ENCODE data around the gene STAT4. TPM values are rescaled to one million over a fixed set of nuclear protein-coding genes. Genes with fewer than 3 reads are reported as not detected.

Gene STAT4
- total RNA-seq, 1 donor from 2014 or later = 4.1 TPM

DNA sequence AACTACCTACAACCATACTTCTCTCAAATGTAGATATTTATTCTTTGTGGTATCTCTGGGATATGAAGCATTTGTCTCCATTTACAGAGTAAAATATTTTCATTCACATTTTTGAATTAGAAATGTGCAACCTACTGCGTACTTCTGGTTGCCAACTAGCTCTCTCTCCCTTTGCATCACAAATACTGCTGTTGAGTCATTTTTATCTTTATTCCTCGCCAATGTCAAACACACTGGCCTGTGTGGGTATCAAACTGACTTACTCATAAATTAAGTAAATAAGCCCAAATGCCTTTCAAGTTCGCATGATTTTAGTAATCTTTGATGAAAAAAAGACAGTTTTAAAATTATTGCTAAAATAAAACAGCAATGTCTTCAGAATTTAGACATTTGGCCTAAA, 67.3 kb downstream of the STAT4 start:
- DNase-seq (ENCODE audit: low spot score) = no peak

DNA sequence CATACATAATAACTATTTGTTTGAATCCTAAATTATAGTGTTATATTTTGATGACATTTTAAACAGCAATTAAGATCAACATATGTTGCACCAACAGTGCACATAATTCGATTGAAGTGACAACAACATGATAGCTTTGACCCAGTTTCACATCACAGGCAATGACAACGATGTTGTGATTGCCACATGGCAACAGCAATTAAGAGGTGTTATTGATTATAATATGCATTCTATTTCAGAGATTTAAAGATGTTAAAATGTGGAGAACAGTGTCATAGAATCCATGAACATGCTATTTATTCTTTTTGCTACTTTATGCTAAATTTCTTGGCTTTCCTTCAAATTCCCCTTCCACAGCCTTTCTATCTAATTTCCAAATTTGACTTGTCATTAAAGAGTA, 68.5 kb downstream of the STAT4 start:
- no peak for DNase-seq (ENCODE audit: low spot score)

GRCh38 chr2:191081411-191082155, 69.2 kb downstream of the STAT4 start:
- DNase-seq (ENCODE audit: low spot score) = no peak

- no peak for DNase-seq (ENCODE audit: low spot score)
These were observed 72.5 kb downstream of the STAT4 start for GRCh38 chr2:191078165-191078867.

GRCh38 chr2:191070276-191070675, 80.5 kb downstream of the STAT4 start:
- no peak for DNase-seq (ENCODE audit: low spot score)

- DNase-seq (ENCODE audit: low spot score) = no peak
These were observed 81.2 kb downstream of the STAT4 start for GRCh38 chr2:191069606-191070005.

DNA sequence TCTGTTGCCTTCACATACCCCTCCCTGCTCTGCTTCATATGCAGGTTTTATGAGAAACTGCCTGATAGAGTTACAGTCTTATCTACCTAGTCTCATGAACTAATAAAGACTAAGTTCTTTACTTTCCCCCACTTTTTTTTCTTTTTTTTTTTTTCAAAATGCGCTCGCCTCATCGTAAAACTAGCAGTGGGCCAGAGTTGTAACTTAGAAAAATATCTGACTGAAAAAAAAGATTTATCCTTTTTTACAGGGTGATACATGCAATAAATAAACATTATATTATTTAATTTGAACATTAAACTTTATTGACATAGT, 83.9 kb downstream of the STAT4 start:
- no peak for DNase-seq (ENCODE audit: low spot score)

DNA sequence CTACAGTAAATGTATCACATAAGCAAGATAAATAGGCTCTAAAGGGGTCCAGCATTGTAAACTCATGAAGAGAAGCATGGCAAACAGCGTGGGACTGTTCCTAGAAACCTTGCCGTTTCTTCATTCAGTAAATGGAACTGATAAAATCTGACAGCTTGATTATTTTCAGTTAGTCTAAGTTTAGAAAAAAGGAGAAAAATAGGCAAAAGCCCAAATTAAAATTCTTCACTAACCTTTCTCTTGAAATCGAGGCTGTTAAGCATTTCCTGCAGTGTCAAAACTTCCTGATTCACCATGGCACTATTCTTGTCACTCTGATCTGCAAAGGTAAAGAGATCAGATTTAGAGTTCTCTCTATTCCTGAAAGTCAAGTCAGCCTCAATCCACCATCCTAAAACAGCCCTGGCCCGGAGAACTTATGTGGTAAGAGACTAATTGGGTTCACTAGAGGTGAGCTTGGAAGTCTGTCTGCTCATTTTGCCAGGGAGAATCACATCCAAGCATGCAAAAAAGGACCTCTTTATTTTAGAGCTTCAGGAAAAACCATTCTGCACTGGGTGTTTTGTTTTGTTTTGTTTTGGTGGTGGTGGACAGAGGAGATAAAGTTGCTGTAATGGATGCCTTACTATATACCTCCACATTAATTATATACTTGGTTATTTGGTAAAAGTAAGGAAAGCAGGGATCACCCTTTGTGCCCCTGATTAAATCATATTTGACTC, 84.4 kb downstream of the STAT4 start:
- DNase-seq (ENCODE audit: low spot score) = no peak

GRCh38 chr2:191065785-191066184, 85.0 kb downstream of the STAT4 start:
- no peak for DNase-seq (ENCODE audit: low spot score)

DNA sequence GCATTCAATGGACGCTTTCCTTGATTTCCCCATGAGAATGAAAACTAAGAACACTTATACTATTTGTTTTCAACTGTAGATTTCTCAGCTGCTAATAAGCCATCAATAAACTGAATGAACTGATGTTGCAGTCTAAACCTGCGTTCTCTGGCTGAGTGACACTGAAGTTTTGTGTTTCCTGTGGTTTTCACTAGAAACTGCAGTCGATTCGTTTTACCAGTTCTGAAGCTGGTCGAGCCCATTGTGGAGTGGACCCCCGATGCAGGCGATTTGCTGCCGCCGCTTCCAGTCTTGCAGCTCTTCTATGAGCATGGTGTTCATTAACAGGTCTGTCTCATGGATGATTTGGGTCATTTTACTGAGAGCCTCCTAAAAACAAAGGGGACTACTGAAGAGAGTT, 86.2 kb downstream of the STAT4 start:
- DNase-seq (ENCODE audit: low spot score) = no peak

DNA sequence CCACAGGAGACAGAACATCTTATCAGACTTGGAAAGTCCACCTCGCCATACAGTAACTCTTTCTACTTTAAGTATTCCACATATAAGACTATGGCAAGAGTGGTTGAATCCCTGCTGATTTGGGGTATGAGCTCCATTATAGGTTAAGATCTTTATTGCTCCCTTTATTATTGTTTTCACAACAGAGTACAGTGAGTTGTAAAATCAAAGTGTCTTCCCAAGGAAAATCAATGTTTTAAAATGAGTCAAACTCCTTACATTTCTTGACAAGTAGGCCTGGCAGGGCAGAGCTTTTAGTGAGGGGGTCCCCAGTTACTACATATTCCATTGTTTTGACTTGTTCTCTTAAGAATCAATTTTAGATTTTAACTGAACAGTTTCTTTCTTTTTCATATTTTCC, 87.2 kb downstream of the STAT4 start:
- DNase-seq (ENCODE audit: low spot score) = no peak

- no peak for DNase-seq (ENCODE audit: low spot score)
These were observed 89.3 kb downstream of the STAT4 start for GRCh38 chr2:191061381-191061980.

GRCh38 chr2:191059308-191059707, 91.5 kb downstream of the STAT4 start:
- no peak for DNase-seq (ENCODE audit: low spot score)

GRCh38 chr2:191056228-191056627, 94.6 kb downstream of the STAT4 start:
- DNase-seq (ENCODE audit: low spot score) = no peak

- DNase-seq (ENCODE audit: low spot score) = no peak
These were observed 97.5 kb downstream of the STAT4 start for GRCh38 chr2:191053256-191053655.

DNA sequence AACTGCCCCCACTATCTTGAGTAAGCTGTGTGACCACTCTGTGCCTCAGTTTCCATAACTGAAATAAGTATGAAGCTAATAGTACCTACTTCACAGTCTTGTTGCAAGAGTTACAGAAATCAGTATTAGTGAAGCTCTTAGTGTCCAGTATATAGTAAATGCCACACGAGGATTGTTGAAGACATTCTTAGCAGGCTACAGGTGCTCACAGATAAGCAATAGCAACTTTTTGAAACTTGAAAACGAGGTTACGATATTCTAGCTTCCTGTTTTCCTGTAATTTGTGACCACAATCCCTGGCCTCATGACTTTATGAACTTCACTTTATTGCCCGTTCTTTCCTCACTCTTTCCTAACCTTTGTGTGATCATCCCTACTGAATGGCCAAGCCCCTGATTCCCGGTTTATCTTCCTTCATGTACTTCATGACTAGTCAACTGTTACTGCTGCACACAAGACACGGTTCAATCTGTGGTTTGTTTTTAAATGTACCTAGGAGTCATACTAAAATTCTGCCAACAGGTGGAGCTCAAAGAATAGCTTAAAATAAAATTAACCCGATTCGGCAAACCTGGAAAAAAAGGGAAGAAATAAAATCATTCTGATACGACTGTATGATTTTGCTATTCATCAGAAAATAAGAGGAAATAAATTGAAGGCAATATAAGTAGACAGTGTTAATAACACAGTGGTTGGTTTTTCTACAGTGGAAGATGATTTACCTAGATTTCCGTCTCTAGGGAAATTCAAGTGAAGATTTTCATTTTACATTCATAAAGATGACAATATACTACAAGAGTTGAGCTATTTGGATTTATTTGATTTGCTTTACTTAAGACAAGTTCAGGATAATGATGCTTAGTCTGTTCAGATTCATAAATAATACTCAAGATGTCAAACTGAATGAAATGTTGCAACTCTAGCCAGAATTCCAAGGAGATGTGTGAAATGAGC, 98.7 kb downstream of the STAT4 start:
- DNase-seq (ENCODE audit: low spot score) = no peak

DNA sequence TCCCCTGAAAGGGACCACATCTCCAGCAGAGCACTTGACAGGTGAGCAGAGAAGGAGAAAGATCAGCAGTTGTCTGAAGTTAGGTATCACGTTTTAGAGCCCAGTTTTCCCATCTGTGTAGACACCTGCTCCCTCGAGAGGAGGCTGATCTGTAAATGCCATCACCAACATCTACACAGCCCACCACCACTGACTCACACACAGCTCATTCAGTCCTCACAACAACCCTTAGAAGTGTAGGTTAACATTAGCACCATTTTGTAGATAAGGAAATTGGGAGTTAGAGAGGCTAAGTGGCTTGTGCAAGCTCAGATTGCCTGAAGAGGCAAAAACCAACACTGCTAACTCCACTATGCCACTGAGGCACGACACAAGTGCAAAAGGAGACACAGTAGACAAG, 99.6 kb downstream of the STAT4 start:
- no peak for DNase-seq (ENCODE audit: low spot score)

- no peak for DNase-seq (ENCODE audit: low spot score)
These were observed 100.2 kb downstream of the STAT4 start for GRCh38 chr2:191050640-191050987.

GRCh38 chr2:191049728-191050639, 100.8 kb downstream of the STAT4 start:
- DNase-seq (ENCODE audit: low spot score) = no peak

- DNase-seq (ENCODE audit: low spot score) = no peak
These were observed 102.7 kb downstream of the STAT4 start for GRCh38 chr2:191048073-191048472.

Measured in mesenteric fat pad (tissue), 1 donor.